B cell (primary cell): Measurements from ENCODE around the gene SLC15A3. TPM values are rescaled to one million over a fixed set of nuclear protein-coding genes. Genes with fewer than 3 reads are reported as not detected.

ENCODE experiments used
- ATAC-seq: fragments of 200-7000 bp; cut with Tn5 transposase; one replicate; pipeline ENCODE4 v1.10.0; 2021; ENCODE audit warnings: low read depth, mild to moderate bottlenecking, moderate number of reproducible peaks, moderate library complexity
- CTCF ChIA-PET: fragments of 350-600 bp; sonication (Branson Sonifier 250); formaldehyde crosslinking; loops from one replicate; lab custom pipeline; 2021; ENCODE audit warnings: antibody characterized with exemption, inconsistent platforms; lab: Charles Lee
- POLR2A ChIA-PET: fragments of 350-600 bp; sonication (Branson Sonifier 250); formaldehyde crosslinking; loops from one replicate; lab custom pipeline; 2021; ENCODE audit warnings: antibody characterized with exemption; lab: Charles Lee
- DNase-seq: peaks from one replicate; pipeline ENCODE4 v3.0.0; 2013
- H2AFZ ChIP-seq: 2 replicates; pipeline ENCODE4 v1.6.1; 2012; ENCODE audit warnings: mild to moderate bottlenecking, low read depth, low read length; ENCODE audit not compliant: insufficient read depth, poor library complexity, severe bottlenecking
- H3K27ac ChIP-seq, 2 donors: 1 replicate in 1 of 2; 2 replicates in 1 of 2; pipeline ENCODE4 v1.5.1; 2012 to 2013; ENCODE audit warnings: low read length in 2 of 2, mild to moderate bottlenecking in 2 of 2, moderate library complexity in 1 of 2
- H3K27me3 ChIP-seq, 4 experiments: fragments of 200-600 bp in 1 of 4; sonication (generic) in 1 of 4; replicated peaks in 1 of 4; 1 replicate in 2 of 4; 2 replicates in 2 of 4; pipeline versions ENCODE4 v1.6.1 to v1.7.0; 2013 to 2016; ENCODE audit warnings: low read length in 3 of 4, mild to moderate bottlenecking in 2 of 4, mixed read lengths in 1 of 4, moderate library complexity in 1 of 4; ENCODE audit not compliant: insufficient read depth in 4 of 4, control insufficient read depth in 3 of 4; ENCODE audit errors: control extremely low read depth in 1 of 4
- H3K36me3 ChIP-seq, 2 experiments: replicated peaks in 1 of 2; 1 replicate in 1 of 2; 2 replicates in 1 of 2; pipeline versions ENCODE4 v1.6.1 to v1.7.1; 2013; ENCODE audit warnings: low read length in 1 of 2; ENCODE audit not compliant: insufficient read depth in 2 of 2, control insufficient read depth in 1 of 2; ENCODE audit errors: control extremely low read depth in 1 of 2, extremely low read depth in 1 of 2
- H3K4me1 ChIP-seq, 2 donors: fragments of 200-600 bp in 1 of 2; sonication (generic) in 1 of 2; 1 replicate in 1 of 2; 2 replicates in 1 of 2; pipeline versions ENCODE4 v1.5.1 to v1.6.1; 2013 to 2017; ENCODE audit warnings: low read length in 2 of 2; ENCODE audit not compliant: control insufficient read depth in 2 of 2, insufficient read depth in 2 of 2
- H3K4me2 ChIP-seq: replicated peaks from 2 replicates; pipeline ENCODE3; 2012; ENCODE audit warnings: mild to moderate bottlenecking, low read depth, low read length; ENCODE audit not compliant: poor library complexity, severe bottlenecking
- H3K4me3 ChIP-seq, 5 experiments: fragments of 200-600 bp in 1 of 5; sonication (generic) in 1 of 5; 1 replicate in 3 of 5; 2 replicates in 2 of 5; pipeline versions ENCODE4 v1.5.1 to v1.7.0; 2011 to 2016; ENCODE audit warnings: low read length in 4 of 5, mild to moderate bottlenecking in 4 of 5, low read depth in 2 of 5, control low read depth in 1 of 5, moderate library complexity in 1 of 5; ENCODE audit not compliant: insufficient read depth in 1 of 5; ENCODE audit errors: control extremely low read depth in 1 of 5, extremely low read depth in 1 of 5
- H3K79me2 ChIP-seq: fragments of 200-600 bp; sonication (generic); one replicate; pipeline ENCODE4 v1.6.0; 2016; ENCODE audit warnings: low read length; ENCODE audit not compliant: control insufficient read depth, insufficient read depth
- H3K9ac ChIP-seq: fragments of 200-600 bp; sonication (generic); 2 replicates; pipeline ENCODE4 v1.6.1; 2017; ENCODE audit warnings: mild to moderate bottlenecking, low read length, moderate library complexity
- H3K9me3 ChIP-seq, 3 donors: one replicate each; pipeline versions ENCODE4 v1.6.1 to v1.7.1; 2013; ENCODE audit warnings: low read length in 2 of 3; ENCODE audit not compliant: control insufficient read depth in 2 of 3, insufficient read depth in 1 of 3; ENCODE audit errors: control extremely low read depth in 1 of 3
- H4K20me1 ChIP-seq: 2 replicates; pipeline ENCODE4 v1.6.0; 2012; ENCODE audit warnings: mild to moderate bottlenecking, low read length; ENCODE audit not compliant: insufficient read depth, control insufficient read depth, poor library complexity, severe bottlenecking
- H3K27ac Mint-ChIP-seq: one replicate; pipeline ENCODE4 v1.8.0; 2021; ENCODE audit warnings: mixed read lengths
- H3K27me3 Mint-ChIP-seq: one replicate; pipeline ENCODE4 v1.8.0; 2021; ENCODE audit warnings: mixed read lengths
- H3K4me1 Mint-ChIP-seq: one replicate; pipeline ENCODE4 v1.8.0; 2021; ENCODE audit warnings: mixed read lengths
- H3K4me3 Mint-ChIP-seq: one replicate; pipeline ENCODE4 v1.8.0; 2021; ENCODE audit warnings: mixed read lengths
- H3K9me3 Mint-ChIP-seq: one replicate; pipeline ENCODE4 v1.8.0; 2022; ENCODE audit warnings: mixed read lengths; ENCODE audit not compliant: insufficient read depth
- EZH2 ChIP-seq: IDR thresholded peaks from 2 replicates; pipeline ENCODE4 v1.6.1; 2012; ENCODE audit warnings: borderline replicate concordance, low read depth, mild to moderate bottlenecking, moderate library complexity, low read length; ENCODE audit not compliant: insufficient read depth, poor library complexity, severe bottlenecking
- WGBS: methylation state at CpG from one replicate; pipeline ENCODE4 v1.1.5; 2013; ENCODE audit warnings: missing lambda C conversion rate; ENCODE audit not compliant: insufficient coverage; 5-methylcytosine and 5-hydroxymethylcytosine counted together
- intact Hi-C: fragments of 100-400 bp; cut with micrococcal nuclease; formaldehyde crosslinking; loops from one replicate; pipeline ENCODE4 v1.10.0; 2022
- polyA plus RNA-seq: library from polyadenylated mRNA; depleted of rRNA; stranded (reverse); fragments of >200 nt; gene quantifications from 2 replicates; pipeline ENCODE4 v1.2.3, GENCODE V29; 2012
- total RNA-seq, 2 donors: library from RNA; stranded (reverse); fragments of 120-200 nt in 1 of 2; gene quantifications; 1 replicate in 1 of 2; 2 replicates in 1 of 2; pipeline versions ENCODE4 v1.2.3 to v1.2.4, GENCODE V29; 2013 to 2022
- TF ChIP-seq, protein P1 (sequence below): fragments of 200-600 bp; IDR thresholded peaks from one replicate; pipeline ENCODE4 v1.8.0; 2022; ENCODE audit warnings: antibody characterized with exemption, mild to moderate bottlenecking

The SLC15A3 gene
- total and polyA plus RNA-seq, 2 donors (not counting 1 experiment from before 2014, with no cell fraction given) = 61.5 to 91.4 TPM

DNA sequence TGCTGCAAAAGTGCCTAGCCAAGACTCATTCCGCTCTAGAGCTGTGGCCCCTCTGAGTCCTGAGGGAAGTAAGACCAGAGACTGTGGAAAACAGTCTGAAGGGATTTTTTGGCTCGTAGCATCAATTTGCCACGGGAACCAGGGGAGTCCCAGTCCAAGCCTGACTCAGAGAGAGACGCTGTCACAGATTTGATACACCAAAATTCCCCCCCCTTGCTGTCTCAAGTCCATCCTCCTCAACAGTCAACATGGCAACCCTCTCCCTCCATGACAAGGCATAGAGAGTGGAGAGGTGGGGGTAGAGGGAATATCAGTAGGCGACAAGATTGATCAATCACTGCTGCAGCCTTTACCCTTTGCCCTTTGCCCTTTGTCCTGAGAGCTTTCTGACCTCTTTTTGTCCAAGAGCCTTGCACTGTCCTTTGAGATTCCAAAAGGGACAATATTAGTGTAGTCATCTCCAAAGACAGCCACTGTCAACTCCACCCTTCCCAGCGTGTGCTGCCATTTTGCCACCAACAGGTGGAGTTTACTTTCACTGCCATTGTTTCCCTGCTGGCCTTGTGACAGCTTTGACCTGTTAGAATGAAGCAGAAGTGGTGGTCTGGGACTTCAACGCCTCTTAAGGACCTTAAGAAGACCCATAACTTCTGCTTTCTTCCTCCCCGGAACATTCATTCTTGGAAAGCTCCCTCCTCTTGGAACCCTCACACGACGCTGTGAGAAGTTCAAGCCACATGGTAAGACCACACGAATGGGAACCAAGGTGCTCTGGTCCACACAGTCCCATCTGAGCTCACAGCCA lies 7.3 kb downstream of the SLC15A3 start:
- 83% methylated on average over 7 of the region's 11 CpGs for WGBS
- ChIA-PET CTCF (interaction anchor here (0.7 to 2.4 kb wide), 8 partner anchors 9 to 243 kb away, joined by 3 to 10 read pairs (median 4); no protein-coding TSS in a partner anchor), POLR2A (no interaction called here)
- Mint-ChIP-seq H3K27me3 (no peaks in the 10 kb centered on the region), H3K27ac (peak overlapping the region; percentile 47), H3K9me3 (no peaks in the 10 kb centered on the region), H3K4me3 (no peak overlapping the region), H3K4me1 (peaks cover 67% of the 10 kb centered on the region)
- Histone ChIP-seq H3K4me2 (no peak overlapping the region), H3K4me3 (no peak overlapping the region), H3K27me3 (no peaks in the 10 kb centered on the region), H3K36me3 (peaks cover 7 to 79% of the 10 kb centered on the region in 2 experiments), H2AFZ (no peak overlapping the region), H3K79me2 (peaks cover 51% of the 10 kb centered on the region), H3K27ac (no peak overlapping the region), H3K4me1 (peaks cover 30 to 40% of the 10 kb centered on the region in 2 donors), H3K9ac (no peak overlapping the region), H4K20me1 (peaks cover 79% of the 10 kb centered on the region), H3K9me3 (no peaks in the 10 kb centered on the region)
- no peak for TF ChIP-seq EZH2
- TF ChIP-seq, protein P1, sequence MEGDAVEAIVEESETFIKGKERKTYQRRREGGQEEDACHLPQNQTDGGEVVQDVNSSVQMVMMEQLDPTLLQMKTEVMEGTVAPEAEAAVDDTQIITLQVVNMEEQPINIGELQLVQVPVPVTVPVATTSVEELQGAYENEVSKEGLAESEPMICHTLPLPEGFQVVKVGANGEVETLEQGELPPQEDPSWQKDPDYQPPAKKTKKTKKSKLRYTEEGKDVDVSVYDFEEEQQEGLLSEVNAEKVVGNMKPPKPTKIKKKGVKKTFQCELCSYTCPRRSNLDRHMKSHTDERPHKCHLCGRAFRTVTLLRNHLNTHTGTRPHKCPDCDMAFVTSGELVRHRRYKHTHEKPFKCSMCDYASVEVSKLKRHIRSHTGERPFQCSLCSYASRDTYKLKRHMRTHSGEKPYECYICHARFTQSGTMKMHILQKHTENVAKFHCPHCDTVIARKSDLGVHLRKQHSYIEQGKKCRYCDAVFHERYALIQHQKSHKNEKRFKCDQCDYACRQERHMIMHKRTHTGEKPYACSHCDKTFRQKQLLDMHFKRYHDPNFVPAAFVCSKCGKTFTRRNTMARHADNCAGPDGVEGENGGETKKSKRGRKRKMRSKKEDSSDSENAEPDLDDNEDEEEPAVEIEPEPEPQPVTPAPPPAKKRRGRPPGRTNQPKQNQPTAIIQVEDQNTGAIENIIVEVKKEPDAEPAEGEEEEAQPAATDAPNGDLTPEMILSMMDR = no peak
- peak; percentile 42 for DNase-seq
- intact Hi-C loops = no loop called here
- ATAC-seq = peak; percentile 17
